ENCODE results near the gene KCNMA1. TPM values are rescaled to one million over a fixed set of nuclear protein-coding genes. Genes with fewer than 3 reads are reported as not detected.

KCNMA1 gene
- total and polyA plus RNA-seq, 9 of the 15 experiments (the other 6 are each of a cell fraction or from before 2014, with no cell fraction given): 0.01 to 0.95 (median 0.15) TPM; not detected in 4

GRCh38 chr10:77433546-77433945 lies 204.1 kb downstream of the KCNMA1 start:
- Histone ChIP-seq H3K27me3 (ENCODE audit: control insufficient read depth in 2 of 2, insufficient read depth in 2 of 2, low read length in 2 of 2) (peaks cover 12% of the 10 kb centered on the region in 2 experiments; a peak in 3 of 5 replicates), H3K9ac (ENCODE audit: insufficient read depth in 1 of 2, low read depth in 2 of 2, low read length in 2 of 2) (no peak overlapping the region), H2AFZ (ENCODE audit: low read depth, low read length) (no peak overlapping the region), H3K36me3 (ENCODE audit: control insufficient read depth, insufficient read depth, low read length) (no peaks in the 10 kb centered on the region), H3K27ac (ENCODE audit: extremely low read depth, low read depth, low read length) (no peak overlapping the region), H3K79me2 (ENCODE audit: control insufficient read depth, insufficient read depth, low read length) (no peaks in the 10 kb centered on the region), H3K9me1 (ENCODE audit: control insufficient read depth, insufficient read depth, low read length) (no peaks in the 10 kb centered on the region), H3K4me3 (no peak overlapping the region), H3K9me3 (replicated peaks; ENCODE audit: control insufficient read depth, insufficient read depth, low read depth, low read length) (no peaks in the 10 kb centered on the region), H3K4me1 (replicated peaks in 1 of 2; ENCODE audit: control insufficient read depth in 2 of 2, insufficient read depth in 2 of 2, low read length in 2 of 2) (no peaks in the 10 kb centered on the region), H3K4me2 (ENCODE audit: insufficient read depth, low read length) (no peak overlapping the region), H4K20me1 (replicated peaks; ENCODE audit: control insufficient read depth, insufficient read depth, low read length) (0 out of 2 replicates have a peak, but pooled peaks cover 3% of the 10 kb centered on the region)
- DNase-seq (ENCODE audit: extremely low read depth in 1 of 4, low spot score in 3 of 4) (no peak), FAIRE-seq (no peak), ATAC-seq (no peak)
- ChIA-PET CTCF (ENCODE audit: low intra/inter-chr PET ratio) (no interaction called here), POLR2A (no interaction called here)
- TF ChIP-seq RBM39 (optimal IDR thresholded peaks at IDR 0.05; ENCODE audit: low read depth, low read length) (no peak), HBP1 (CRISPR knock-in tag; IDR thresholded peaks at IDR 0.05) (no peak), CCNT2 (IDR thresholded peaks at IDR 0.05; ENCODE audit: borderline replicate concordance, extremely low read depth, insufficient read length, low read depth, low read length) (no peak), ARHGAP35 (IDR thresholded peaks at IDR 0.05; ENCODE audit: partially characterized antibody) (no peak), KDM5B (IDR thresholded peaks at IDR 0.05; ENCODE audit: insufficient replicate concordance, low read depth, low read length) (no peak), GTF2A2 (tag; IDR thresholded peaks at IDR 0.05) (no peak), KAT7 (CRISPR knock-in tag; IDR thresholded peaks at IDR 0.05; ENCODE audit: borderline replicate concordance) (no peak), SRSF7 (optimal IDR thresholded peaks at IDR 0.05; ENCODE audit: low read depth, low read length) (no peak), ERF (CRISPR knock-in tag; IDR thresholded peaks at IDR 0.05) (no peak)
- TF ChIP-seq, protein P1, sequence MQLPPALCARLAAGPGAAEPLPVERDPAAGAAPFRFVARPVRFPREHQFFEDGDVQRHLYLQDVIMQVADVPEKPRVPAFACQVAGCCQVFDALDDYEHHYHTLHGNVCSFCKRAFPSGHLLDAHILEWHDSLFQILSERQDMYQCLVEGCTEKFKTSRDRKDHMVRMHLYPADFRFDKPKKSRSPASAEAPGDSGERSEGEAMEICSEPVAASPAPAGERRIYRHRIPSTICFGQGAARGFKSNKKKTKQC (CRISPR knock-in tag; IDR thresholded peaks at IDR 0.05): no peak
- intact Hi-C loops (cut with micrococcal nuclease) (no loop called here), in situ Hi-C loops (cut with MboI) (no loop called here)
- no TSS peak for BruUV-seq (replicated peaks)
- 1% methylated on average over 7 of the region's 7 CpGs for whole genome bisulfite sequencing (ENCODE audit: insufficient coverage, low coverage, missing lambda C conversion rate)
